H1 (cell line): ENCODE measurements around the gene SBF2. TPM values are rescaled to one million over a fixed set of nuclear protein-coding genes. Genes with fewer than 3 reads are reported as not detected.

ENCODE experiments used
- CTCF ChIA-PET: fragments of 300-600 bp; sonication (Branson Sonifier 250); formaldehyde crosslinking; loops from one replicate; lab custom pipeline; 2021; ENCODE audit not compliant: partially characterized antibody; lab: Charles Lee
- POLR2A ChIA-PET: fragments of 300-600 bp; sonication (Branson Sonifier 250); formaldehyde crosslinking; loops from one replicate; lab custom pipeline; 2021; ENCODE audit warnings: inconsistent platforms; ENCODE audit not compliant: partially characterized antibody; lab: Charles Lee
- DNase-seq, 2 experiments: peaks; one replicate each; pipeline versions ENCODE4 v3.0.0 to v3.0.0-alpha.2; 2010 to 2022; ENCODE audit warnings: low spot score in 2 of 2, low read depth in 1 of 2, mixed read lengths in 1 of 2
- FAIRE-seq: peaks from 2 replicates; lab custom pipeline; 2011; peaks lifted over from hg19 to GRCh38; lab: Jason Lieb, UNC
- H2AFZ ChIP-seq: 2 replicates; pipeline ENCODE4 v1.8.1; 2012; ENCODE audit warnings: low read length, inconsistent platforms
- H2AK5ac ChIP-seq: 2 replicates; pipeline ENCODE4 v1.6.1; 2013; ENCODE audit warnings: low read depth, low read length
- H2BK120ac ChIP-seq: replicated peaks from 2 replicates; pipeline ENCODE3; 2013; ENCODE audit warnings: low read depth, low read length, inconsistent platforms
- H2BK12ac ChIP-seq: 2 replicates; pipeline ENCODE4 v1.6.1; 2013; ENCODE audit warnings: low read depth, low read length
- H2BK15ac ChIP-seq: 2 replicates; pipeline ENCODE4 v1.6.1; 2013; ENCODE audit warnings: low read length
- H2BK20ac ChIP-seq: 2 replicates; pipeline ENCODE4 v1.6.1; 2013; ENCODE audit warnings: low read length
- H2BK5ac ChIP-seq: 2 replicates; pipeline ENCODE4 v1.6.1; 2013; ENCODE audit warnings: low read depth, low read length
- H3K14ac ChIP-seq: 2 replicates; pipeline ENCODE4 v1.6.1; 2013; ENCODE audit warnings: inconsistent platforms; ENCODE audit not compliant: insufficient read length
- H3K18ac ChIP-seq: 2 replicates; pipeline ENCODE4 v1.6.1; 2013; ENCODE audit warnings: low read length; ENCODE audit errors: extremely low read depth
- H3K23ac ChIP-seq: 2 replicates; pipeline ENCODE4 v1.6.1; 2013; ENCODE audit warnings: inconsistent platforms; ENCODE audit not compliant: insufficient read length
- H3K23me2 ChIP-seq: 2 replicates; pipeline ENCODE4 v1.6.1; 2013; ENCODE audit warnings: low read depth, low read length
- H3K27ac ChIP-seq: 2 replicates; pipeline ENCODE4 v1.6.1; 2011; ENCODE audit warnings: low read depth, low read length, inconsistent platforms
- H3K27me3 ChIP-seq, 4 experiments: replicated peaks in 1 of 4; 1 replicate in 1 of 4; 2 replicates in 3 of 4; pipeline versions ENCODE4 v1.6.1 to v1.8.1; 2011 to 2013; ENCODE audit warnings: low read length in 3 of 4, mild to moderate bottlenecking in 3 of 4, inconsistent platforms in 2 of 4, mixed read lengths in 2 of 4, moderate library complexity in 1 of 4; ENCODE audit not compliant: control insufficient read depth in 3 of 4, insufficient read depth in 3 of 4; ENCODE audit errors: extremely low read depth in 1 of 4
- H3K36me3 ChIP-seq, 4 experiments: 2 replicates each; pipeline versions ENCODE4 v1.6.1 to v1.8.1; 2011 to 2013; ENCODE audit warnings: mild to moderate bottlenecking in 4 of 4, low read length in 3 of 4, moderate library complexity in 2 of 4, control low read depth in 1 of 4, inconsistent platforms in 1 of 4; ENCODE audit not compliant: insufficient read depth in 4 of 4, control insufficient read depth in 2 of 4
- H3K4ac ChIP-seq: replicated peaks from 2 replicates; pipeline ENCODE3; 2013; ENCODE audit warnings: low read length, low read depth, mixed read lengths, inconsistent platforms; ENCODE audit not compliant: insufficient read length
- H3K4me1 ChIP-seq, 4 experiments: replicated peaks in 1 of 4; 1 replicate in 1 of 4; 2 replicates in 3 of 4; pipeline versions ENCODE4 v1.6.1 to v1.8.1; 2011 to 2013; ENCODE audit warnings: low read length in 3 of 4, inconsistent platforms in 2 of 4, mixed read lengths in 1 of 4; ENCODE audit not compliant: insufficient read depth in 4 of 4, control insufficient read depth in 3 of 4
- H3K4me2 ChIP-seq, 2 experiments: 2 replicates each; pipeline versions ENCODE4 v1.6.1 to v1.8.1; 2011 to 2013; ENCODE audit warnings: low read depth in 2 of 2, low read length in 2 of 2, control low read depth in 1 of 2, inconsistent platforms in 1 of 2, mild to moderate bottlenecking in 1 of 2; ENCODE audit not compliant: insufficient read depth in 1 of 2
- H3K4me3 ChIP-seq, 4 experiments: fragments of 200-600, 300-600 bp in 1 of 4; sonication (generic), shearing (Covaris generic), sonication (Bioruptor Twin) in 1 of 4; 2 replicates each; pipeline versions ENCODE4 v1.5.1 to v1.8.1; 2011 to 2016; ENCODE audit warnings: low read length in 4 of 4, low read depth in 3 of 4, control low read depth in 2 of 4, inconsistent platforms in 2 of 4, mild to moderate bottlenecking in 2 of 4, mixed read lengths in 1 of 4, moderate library complexity in 1 of 4; ENCODE audit not compliant: insufficient read depth in 2 of 4; ENCODE audit errors: extremely low read depth in 1 of 4
- H3K56ac ChIP-seq: replicated peaks from 2 replicates; pipeline ENCODE3; 2013; ENCODE audit warnings: low read depth, mild to moderate bottlenecking, mixed read lengths, low read length, inconsistent platforms; ENCODE audit not compliant: insufficient read length
- H3K79me1 ChIP-seq: 2 replicates; pipeline ENCODE4 v1.6.1; 2013; ENCODE audit warnings: low read depth, low read length, control low read depth
- H3K79me2 ChIP-seq, 2 experiments: 2 replicates each; pipeline versions ENCODE4 v1.6.1 to v1.8.1; 2012 to 2013; ENCODE audit warnings: low read length in 2 of 2, mild to moderate bottlenecking in 2 of 2, inconsistent platforms in 1 of 2; ENCODE audit not compliant: insufficient read depth in 2 of 2, control insufficient read depth in 1 of 2
- H3K9ac ChIP-seq, 4 experiments: replicated peaks in 1 of 4; 1 replicate in 1 of 4; 2 replicates in 3 of 4; pipeline versions ENCODE4 v1.6.1 to v1.8.1; 2011 to 2013; ENCODE audit warnings: low read depth in 3 of 4, low read length in 3 of 4, control low read depth in 2 of 4, mild to moderate bottlenecking in 2 of 4, moderate library complexity in 2 of 4, inconsistent platforms in 1 of 4; ENCODE audit errors: extremely low read depth in 1 of 4
- H3K9me3 ChIP-seq, 2 experiments: 2 replicates each; pipeline versions ENCODE4 v1.6.1 to v1.8.1; 2012 to 2013; ENCODE audit warnings: mild to moderate bottlenecking in 2 of 2, moderate library complexity in 2 of 2, control low read depth in 1 of 2, inconsistent platforms in 1 of 2, low read depth in 1 of 2, low read length in 1 of 2, mixed read lengths in 1 of 2; ENCODE audit not compliant: insufficient read depth in 2 of 2
- H4K20me1 ChIP-seq, 2 experiments: replicated peaks in 1 of 2; 2 replicates each; pipeline versions ENCODE3 to v1.8.1; 2011 to 2013; ENCODE audit warnings: inconsistent platforms in 2 of 2, low read length in 2 of 2, mild to moderate bottlenecking in 1 of 2; ENCODE audit not compliant: insufficient read depth in 2 of 2, control insufficient read depth in 1 of 2
- H4K5ac ChIP-seq: 2 replicates; pipeline ENCODE4 v1.6.1; 2013; ENCODE audit warnings: low read length, low read depth, mixed read lengths, inconsistent platforms; ENCODE audit not compliant: insufficient read length
- H4K8ac ChIP-seq: 2 replicates; pipeline ENCODE4 v1.8.0; 2013; ENCODE audit warnings: mild to moderate bottlenecking, moderate library complexity, low read length, inconsistent platforms; ENCODE audit not compliant: insufficient read depth; ENCODE audit errors: extremely low read depth
- H4K91ac ChIP-seq: replicated peaks from 2 replicates; pipeline ENCODE3; 2013; ENCODE audit warnings: low read length, mixed read lengths, inconsistent platforms; ENCODE audit not compliant: insufficient read length
- CHD1 ChIP-seq: IDR thresholded peaks from 2 replicates; pipeline ENCODE4 v1.6.1; 2012; ENCODE audit warnings: low read depth, low read length, improper control_type of control experiment
- PHF8 ChIP-seq: fragments of 200-600 bp; sonication (generic); conservative IDR thresholded peaks from 2 replicates; pipeline ENCODE4 v1.7.1; 2012; ENCODE audit warnings: low read depth, mild to moderate bottlenecking, inconsistent platforms, low read length, moderate library complexity
- RNF2 ChIP-seq: fragments of 200-900, 300-1000 bp; sonication (generic); IDR thresholded peaks from 2 replicates; pipeline ENCODE4 v1.7.1; 2016; ENCODE audit warnings: borderline replicate concordance, low read depth, mild to moderate bottlenecking, antibody characterized with exemption, low read length; ENCODE audit not compliant: poor library complexity, severe bottlenecking; ENCODE audit errors: missing control alignments
- SP1 ChIP-seq: IDR thresholded peaks from 2 replicates; pipeline ENCODE4 v1.6.1; 2011; ENCODE audit warnings: low read depth, low read length
- SRF ChIP-seq: IDR thresholded peaks from 2 replicates; pipeline ENCODE4 v1.6.1; 2011; ENCODE audit warnings: mild to moderate bottlenecking, low read depth, low read length, moderate library complexity
- YY1 ChIP-seq: IDR thresholded peaks from 2 replicates; pipeline ENCODE4 v1.6.1; 2011; ENCODE audit warnings: low read depth, mild to moderate bottlenecking, low read length
- WGBS, 2 experiments: shearing (Covaris generic) in 1 of 2; methylation state at CpG; one replicate each; pipeline versions ENCODE4 v1.1.6 to v1.1.7; 2013 to 2015; ENCODE audit warnings: low lambda C conversion rate in 2 of 2, mixed read lengths in 2 of 2, inconsistent platforms in 1 of 2, low coverage in 1 of 2, missing lambda C conversion rate in 1 of 2; ENCODE audit not compliant: insufficient replicate concordance in 2 of 2, insufficient coverage in 1 of 2, insufficient read length in 1 of 2; ENCODE audit errors: extremely low coverage in 1 of 2, missing lambda C conversion rate in 1 of 2; 5-methylcytosine and 5-hydroxymethylcytosine counted together
- polyA plus RNA-seq, 7 experiments: library from polyadenylated mRNA; depleted of rRNA in 3 of 7; stranded (reverse) in 5 of 7; unstranded in 2 of 7; fragments of >200 nt in 5 of 7; fragments of 200-250 nt in 2 of 7; gene quantifications; 1 replicate in 5 of 7; 2 replicates in 1 of 7; 4 replicates in 1 of 7; pipeline versions ENCODE4 v1.2.1 to v1.2.3, GENCODE V29; 2011 to 2013; ENCODE audit warnings: missing spikeins in 2 of 7, mixed read lengths in 2 of 7
- total RNA-seq: library from RNA; stranded (reverse); fragmentation: NEBNext Ultra II Directional; extraction: Animal tissue kit (Norgen Biotek cat#: 25700); gene quantifications from 2 replicates; pipeline ENCODE4 v1.2.1, GENCODE V29; 2021

Gene SBF2
- total and polyA plus RNA-seq, 2 of the 8 experiments (the other 6 are each of a cell fraction or from before 2014, with no cell fraction given): 36.7 to 50.5 TPM

DNA sequence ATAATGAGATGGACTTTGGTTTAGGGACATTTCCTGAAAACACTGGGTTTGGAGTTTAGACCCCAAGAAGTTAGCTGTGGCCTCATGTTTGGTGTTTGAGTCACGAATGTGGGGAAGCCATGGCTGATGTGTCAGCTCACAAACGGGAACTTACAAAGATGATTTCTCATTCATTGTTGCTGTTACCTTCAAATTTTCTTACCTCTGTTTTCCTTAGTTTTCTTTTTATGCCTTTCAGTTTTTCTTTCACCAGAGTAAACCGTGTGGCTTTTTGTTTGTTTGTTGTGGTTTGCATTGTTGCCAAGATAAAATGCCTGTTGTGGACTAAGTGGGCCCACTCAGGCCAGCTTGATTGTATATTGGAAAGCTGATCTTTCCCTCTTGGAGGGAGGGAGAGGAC, 541.0 kb downstream of the SBF2 start:
- H2BK120ac ChIP-seq: no peak overlapping the region
- ChIA-PET POLR2A (interaction anchor here (1.4 kb wide), 1 partner anchor 179 kb away, joined by 4 read pairs; the partner anchor contains the start of gene WEE1), CTCF (no interaction called here)
- H3K4me2 ChIP-seq: no peak overlapping the region
- H3K9me3 ChIP-seq: no peaks in the 10 kb centered on the region
- H4K8ac ChIP-seq: no peak overlapping the region
- 85% methylated on average over 3 of the region's 3 CpGs; no CpG with 5 or more reads in 1 of the 2 experiments for WGBS, 2 experiments
- H3K56ac ChIP-seq: no peak overlapping the region
- H2BK15ac ChIP-seq: no peak overlapping the region
- no peak overlapping the region for H3K4me3 ChIP-seq
- H3K36me3 ChIP-seq: peaks cover 0 to 17% (median 9%) of the 10 kb centered on the region in 4 experiments; a peak in 5 of 8 replicates
- H3K4me1 ChIP-seq: peaks cover 0 to 7% (median 4%) of the 10 kb centered on the region in 4 experiments; a peak in 3 of 7 replicates
- no peak overlapping the region for H3K27ac ChIP-seq
- FAIRE-seq (no peak), DNase-seq (no peak)
- H2BK5ac ChIP-seq: no peak overlapping the region
- no peak overlapping the region for H3K14ac ChIP-seq
- no peak overlapping the region for H3K4ac ChIP-seq
- H4K91ac ChIP-seq: no peak overlapping the region
- H2AFZ ChIP-seq: no peak overlapping the region
- H3K79me1 ChIP-seq: no peaks in the 10 kb centered on the region
- H4K5ac ChIP-seq: no peak overlapping the region
- no peak overlapping the region for H2AK5ac ChIP-seq
- peaks cover 2% of the 10 kb centered on the region; the same call in 1 of the 2 replicates for H3K23me2 ChIP-seq
- no peaks in the 10 kb centered on the region for H4K20me1 ChIP-seq
- no peak overlapping the region for H2BK12ac ChIP-seq
- no peak overlapping the region for H2BK20ac ChIP-seq
- H3K18ac ChIP-seq: no peak overlapping the region
- TF ChIP-seq SP1 (no peak), YY1 (no peak), PHF8 (no peak), CHD1 (no peak), RNF2 (no peak), SRF (no peak)
- H3K23ac ChIP-seq: no peak overlapping the region
- H3K79me2 ChIP-seq: no peaks in the 10 kb centered on the region
- H3K27me3 ChIP-seq: no peaks in the 10 kb centered on the region
- H3K9ac ChIP-seq: no peak overlapping the region
